ENCODE results near the gene MEFV. TPM values are rescaled to one million over a fixed set of nuclear protein-coding genes. Genes with fewer than 3 reads are reported as not detected.

MEFV gene, protein sequence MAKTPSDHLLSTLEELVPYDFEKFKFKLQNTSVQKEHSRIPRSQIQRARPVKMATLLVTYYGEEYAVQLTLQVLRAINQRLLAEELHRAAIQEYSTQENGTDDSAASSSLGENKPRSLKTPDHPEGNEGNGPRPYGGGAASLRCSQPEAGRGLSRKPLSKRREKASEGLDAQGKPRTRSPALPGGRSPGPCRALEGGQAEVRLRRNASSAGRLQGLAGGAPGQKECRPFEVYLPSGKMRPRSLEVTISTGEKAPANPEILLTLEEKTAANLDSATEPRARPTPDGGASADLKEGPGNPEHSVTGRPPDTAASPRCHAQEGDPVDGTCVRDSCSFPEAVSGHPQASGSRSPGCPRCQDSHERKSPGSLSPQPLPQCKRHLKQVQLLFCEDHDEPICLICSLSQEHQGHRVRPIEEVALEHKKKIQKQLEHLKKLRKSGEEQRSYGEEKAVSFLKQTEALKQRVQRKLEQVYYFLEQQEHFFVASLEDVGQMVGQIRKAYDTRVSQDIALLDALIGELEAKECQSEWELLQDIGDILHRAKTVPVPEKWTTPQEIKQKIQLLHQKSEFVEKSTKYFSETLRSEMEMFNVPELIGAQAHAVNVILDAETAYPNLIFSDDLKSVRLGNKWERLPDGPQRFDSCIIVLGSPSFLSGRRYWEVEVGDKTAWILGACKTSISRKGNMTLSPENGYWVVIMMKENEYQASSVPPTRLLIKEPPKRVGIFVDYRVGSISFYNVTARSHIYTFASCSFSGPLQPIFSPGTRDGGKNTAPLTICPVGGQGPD
- total RNA-seq (2022; extraction: Qiagen RNA extraction; ENCODE audit: low read depth) = not detected in 5 replicates

GRCh38 chr16:3256146-3256865 is at the start of gene MEFV:
TSS of gene MEFV (minus strand) at chr16:3256633. CDS start at chr16:3256587, 46 bp downstream.

GRCh38 chr16:3305109-3306068 is 49.0 kb upstream of the MEFV start, which contains the start of the genes TIGD7 and ZNF75A:
TSS of gene TIGD7 (minus strand) at chr16:3305430. CDS start at chr16:3300614, 4,816 bp downstream.
TSS of gene ZNF75A (plus strand) at chr16:3305497. CDS start at chr16:3308429, 2,932 bp downstream.

GRCh38 chr16:3282730-3283542 is 26.5 kb upstream of the MEFV start, which contains the start of gene ZNF263:
TSS of gene ZNF263 (plus strand) at chr16:3283491. CDS start at chr16:3283819, 328 bp downstream.

DNA sequence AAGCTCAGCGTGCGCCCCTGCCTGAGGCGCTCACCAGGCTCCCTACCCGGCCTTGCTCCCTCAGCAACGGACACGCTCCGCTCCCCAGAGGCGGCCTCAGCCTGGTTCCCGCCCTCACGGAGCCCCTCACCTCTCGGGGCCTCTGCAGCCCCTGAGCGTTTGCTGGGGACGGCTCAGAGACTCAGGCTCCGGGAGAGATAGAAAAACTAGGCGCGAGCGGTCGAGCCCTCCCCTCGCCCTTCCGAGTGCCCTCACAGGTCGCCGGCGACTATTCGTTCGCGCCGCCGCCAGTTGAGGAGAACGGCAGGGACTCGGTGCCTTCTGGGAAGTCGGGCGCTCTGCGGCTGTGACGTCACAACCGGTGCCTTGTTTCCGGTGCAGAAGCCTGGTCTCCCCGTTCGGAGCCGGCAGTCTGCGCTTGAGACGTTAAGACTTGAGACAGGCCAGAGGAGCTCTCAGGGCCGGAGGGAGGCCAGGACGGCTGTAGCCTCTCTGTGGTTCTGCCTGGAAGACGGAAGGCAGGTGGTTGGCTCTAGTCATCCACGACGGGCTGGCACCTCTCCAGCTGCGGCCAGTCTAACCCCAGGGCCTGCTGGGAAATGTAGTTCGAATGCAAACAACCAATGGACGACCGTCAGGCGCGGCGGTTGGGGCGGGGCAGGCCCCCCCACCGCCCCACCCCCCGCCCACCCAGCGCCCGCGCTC is 21.4 kb downstream of the MEFV start, which contains the start of gene ZNF200:
TSS of gene ZNF200 (minus strand) at position 302 of the 705 bp plus-strand sequence. CDS start 1,403 bp downstream, outside the sequence.

Other genes starting within 250 kb of the MEFV start
- 0.21 to 0.48 TPM (median 0.38 TPM) in 5 replicates for gene CLDN9, start 243.7 kb downstream of the MEFV start, total RNA-seq (2022; extraction: Qiagen RNA extraction; ENCODE audit: low read depth)
- 0.20 to 0.56 TPM (median 0.41 TPM) in 4 of 5 replicates, not detected in the other for gene CLDN6, start 238.4 kb downstream of the MEFV start, total RNA-seq (2022; extraction: Qiagen RNA extraction; ENCODE audit: low read depth)
- gene TNFRSF12A, start 236.3 kb downstream of the MEFV start, total RNA-seq (2022; extraction: Qiagen RNA extraction; ENCODE audit: low read depth) = 357 to 594 TPM (median 560 TPM) in 5 replicates
- 176 to 257 TPM (median 227 TPM) in 5 replicates for gene HCFC1R1, start 232.7 kb downstream of the MEFV start, total RNA-seq (2022; extraction: Qiagen RNA extraction; ENCODE audit: low read depth)
- gene THOC6, start 232.6 kb downstream of the MEFV start, total RNA-seq (2022; extraction: Qiagen RNA extraction; ENCODE audit: low read depth) = 16.8 to 38.9 TPM (median 34.3 TPM) in 5 replicates
- not detected in 5 replicates for gene BICDL2, start 219.7 kb downstream of the MEFV start, total RNA-seq (2022; extraction: Qiagen RNA extraction; ENCODE audit: low read depth)
- gene MMP25, start 210.1 kb downstream of the MEFV start, total RNA-seq (2022; extraction: Qiagen RNA extraction; ENCODE audit: low read depth) = 0.79 to 0.99 TPM (median 0.86 TPM) in 5 replicates
- gene IL32, start 191.0 kb downstream of the MEFV start, total RNA-seq (2022; extraction: Qiagen RNA extraction; ENCODE audit: low read depth) = 17.7 to 35.2 TPM (median 24.4 TPM) in 5 replicates
- gene ZSCAN10, start 157.3 kb downstream of the MEFV start, total RNA-seq (2022; extraction: Qiagen RNA extraction; ENCODE audit: low read depth) = not detected in 5 replicates
- 8.6 to 16.6 TPM (median 14.1 TPM) in 5 replicates for gene ZNF205, start 144.0 kb downstream of the MEFV start, total RNA-seq (2022; extraction: Qiagen RNA extraction; ENCODE audit: low read depth)
- 5.6 to 15.1 TPM (median 12.6 TPM) in 5 replicates for gene ZNF213, start 121.6 kb downstream of the MEFV start, total RNA-seq (2022; extraction: Qiagen RNA extraction; ENCODE audit: low read depth)
- 0.32 to 0.76 TPM (median 0.41 TPM) in 5 replicates for gene OR1F1, start 68.4 kb downstream of the MEFV start, total RNA-seq (2022; extraction: Qiagen RNA extraction; ENCODE audit: low read depth)
- 7.4 to 9.6 TPM (median 8.4 TPM) in 5 replicates for gene ZNF200, start 21.5 kb downstream of the MEFV start, total RNA-seq (2022; extraction: Qiagen RNA extraction; ENCODE audit: low read depth)
- gene ZNF263, start 26.9 kb upstream of the MEFV start, total RNA-seq (2022; extraction: Qiagen RNA extraction; ENCODE audit: low read depth) = 33.6 to 39.7 TPM (median 38.0 TPM) in 5 replicates
- gene TIGD7, start 48.8 kb upstream of the MEFV start, total RNA-seq (2022; extraction: Qiagen RNA extraction; ENCODE audit: low read depth) = 0.76 to 2.0 TPM (median 1.4 TPM) in 5 replicates
- 10.2 to 14.2 TPM (median 12.4 TPM) in 5 replicates for gene ZNF75A, start 48.9 kb upstream of the MEFV start, total RNA-seq (2022; extraction: Qiagen RNA extraction; ENCODE audit: low read depth)
- gene OR2C1, start 99.3 kb upstream of the MEFV start, total RNA-seq (2022; extraction: Qiagen RNA extraction; ENCODE audit: low read depth) = not detected in 5 replicates
- 10.1 to 16.8 TPM (median 15.4 TPM) in 5 replicates for gene ZSCAN32, start 144.4 kb upstream of the MEFV start, total RNA-seq (2022; extraction: Qiagen RNA extraction; ENCODE audit: low read depth)
- 12.6 to 18.1 TPM (median 13.9 TPM) in 5 replicates for gene ZNF174, start 144.6 kb upstream of the MEFV start, total RNA-seq (2022; extraction: Qiagen RNA extraction; ENCODE audit: low read depth)
- 0.85 to 1.3 TPM (median 0.95 TPM) in 5 replicates for gene ZNF597, start 186.9 kb upstream of the MEFV start, total RNA-seq (2022; extraction: Qiagen RNA extraction; ENCODE audit: low read depth)
- gene NAA60, start 187.0 kb upstream of the MEFV start, total RNA-seq (2022; extraction: Qiagen RNA extraction; ENCODE audit: low read depth) = 42.9 to 53.5 TPM (median 52.2 TPM) in 5 replicates
- not detected in 5 replicates for gene C16orf90, start 238.9 kb upstream of the MEFV start, total RNA-seq (2022; extraction: Qiagen RNA extraction; ENCODE audit: low read depth)
- gene CLUAP1, start 244.4 kb upstream of the MEFV start, total RNA-seq (2022; extraction: Qiagen RNA extraction; ENCODE audit: low read depth) = 20.3 to 25.3 TPM (median 21.7 TPM) in 5 replicates